KMS-11 (cell line): ENCODE data around the gene SCFD2.

Source experiments
- H2AFZ ChIP-seq: fragments of 200-600 bp; sonication (generic); 2 replicates; pipeline ENCODE4 v1.6.1; 2016; ENCODE audit warnings: antibody characterized with exemption, mixed run types, low read depth
- H3K27ac ChIP-seq: fragments of 200-600 bp; sonication (generic); 2 replicates; pipeline ENCODE4 v1.6.1; 2016; ENCODE audit warnings: mild to moderate bottlenecking, mixed run types
- H3K27me3 ChIP-seq: fragments of 200-600 bp; sonication (generic); 2 replicates; pipeline ENCODE4 v1.6.1; 2017; ENCODE audit warnings: mild to moderate bottlenecking, low read depth, mixed run types, moderate library complexity; ENCODE audit not compliant: insufficient read depth
- H3K36me3 ChIP-seq: fragments of 200-600 bp; sonication (generic); 2 replicates; pipeline ENCODE4 v1.6.1; 2017; ENCODE audit warnings: mild to moderate bottlenecking, mixed run types; ENCODE audit not compliant: insufficient read depth
- H3K4me1 ChIP-seq: fragments of 200-600 bp; sonication (generic); 2 replicates; pipeline ENCODE4 v1.6.1; 2016; ENCODE audit warnings: mild to moderate bottlenecking, low read depth, mixed run types; ENCODE audit not compliant: poor library complexity, severe bottlenecking
- H3K4me2 ChIP-seq: fragments of 200-600 bp; sonication (generic); 2 replicates; pipeline ENCODE4 v1.7.0; 2016; ENCODE audit warnings: mild to moderate bottlenecking, mixed run types
- H3K4me3 ChIP-seq: fragments of 200-600 bp; sonication (generic); IDR thresholded peaks from 2 replicates; pipeline ENCODE4 v1.6.1; 2017; ENCODE audit warnings: low read depth, low read length, mixed read lengths; ENCODE audit not compliant: insufficient read depth
- H3K79me2 ChIP-seq: fragments of 200-600 bp; sonication (generic); 2 replicates; pipeline ENCODE4 v1.6.1; 2016; ENCODE audit warnings: low read depth, mixed run types; ENCODE audit not compliant: insufficient read depth
- H3K9ac ChIP-seq: fragments of 200-600 bp; sonication (generic); 2 replicates; pipeline ENCODE4 v1.6.1; 2016; ENCODE audit warnings: mild to moderate bottlenecking, mixed run types
- H4K20me1 ChIP-seq: fragments of 200-600 bp; sonication (generic); 2 replicates; pipeline ENCODE4 v1.6.1; 2016; ENCODE audit warnings: mild to moderate bottlenecking, mixed run types; ENCODE audit not compliant: insufficient read depth
- CTCF ChIP-seq: fragments of 200-600 bp; sonication (generic); conservative IDR thresholded peaks from 2 replicates; pipeline ENCODE4 v1.6.1; 2017; ENCODE audit warnings: low read depth, mild to moderate bottlenecking, antibody characterized with exemption, low read length, moderate library complexity, mixed read lengths

Gene SCFD2

GRCh38 chr4:52977252-52977651 lies 388.6 kb downstream of the SCFD2 start:
- no peak for TF ChIP-seq CTCF
- Histone ChIP-seq H2AFZ (no peak overlapping the region), H3K27me3 (no peaks in the 10 kb centered on the region), H3K27ac (no peak overlapping the region), H3K9ac (no peak overlapping the region), H3K4me1 (no peaks in the 10 kb centered on the region), H3K36me3 (no peaks in the 10 kb centered on the region), H3K79me2 (no peaks in the 10 kb centered on the region), H3K4me2 (no peak overlapping the region), H4K20me1 (no peaks in the 10 kb centered on the region), H3K4me3 (no peak overlapping the region)

- Histone ChIP-seq H3K9ac (no peak overlapping the region), H3K27me3 (no peaks in the 10 kb centered on the region), H3K36me3 (no peaks in the 10 kb centered on the region), H3K4me1 (no peaks in the 10 kb centered on the region), H3K79me2 (no peaks in the 10 kb centered on the region), H4K20me1 (no peaks in the 10 kb centered on the region), H2AFZ (no peak overlapping the region), H3K27ac (no peak overlapping the region), H3K4me3 (no peak overlapping the region), H3K4me2 (no peak overlapping the region)
- TF ChIP-seq CTCF, result no peak
These were observed 389.2 kb downstream of the SCFD2 start for GRCh38 chr4:52976523-52977230.

GRCh38 chr4:52968691-52969090 lies 397.2 kb downstream of the SCFD2 start:
- Histone ChIP-seq H3K4me3 (no peak overlapping the region), H4K20me1 (no peaks in the 10 kb centered on the region), H3K4me2 (no peak overlapping the region), H3K79me2 (no peaks in the 10 kb centered on the region), H3K27me3 (no peaks in the 10 kb centered on the region), H3K36me3 (no peaks in the 10 kb centered on the region), H2AFZ (no peak overlapping the region), H3K27ac (no peak overlapping the region), H3K4me1 (no peaks in the 10 kb centered on the region), H3K9ac (no peak overlapping the region)
- TF ChIP-seq CTCF, result no peak

- no peak for TF ChIP-seq CTCF
- H3K4me3 ChIP-seq, result no peak overlapping the region
- H3K9ac ChIP-seq, result no peak overlapping the region
- no peaks in the 10 kb centered on the region for H3K4me1 ChIP-seq
- H3K4me2 ChIP-seq, result no peak overlapping the region
- no peak overlapping the region for H3K27ac ChIP-seq
- H4K20me1 ChIP-seq, result no peaks in the 10 kb centered on the region
- no peaks in the 10 kb centered on the region for H3K36me3 ChIP-seq
- no peak overlapping the region for H2AFZ ChIP-seq
- no peaks in the 10 kb centered on the region for H3K79me2 ChIP-seq
- no peaks in the 10 kb centered on the region for H3K27me3 ChIP-seq
These were observed 397.6 kb downstream of the SCFD2 start for GRCh38 chr4:52968241-52968640.
